VCaP (cell line): Measurements from ENCODE around the gene PARD3B.

Experiments
- H3K27ac ChIP-seq: fragments of 450-650 bp; 2 replicates; pipeline ENCODE4 v1.5.1; 2017
- CTCF ChIP-seq: fragments of 450-650 bp; conservative IDR thresholded peaks from 2 replicates; pipeline ENCODE4 v1.5.1; 2017; ENCODE audit warnings: mild to moderate bottlenecking, moderate library complexity

Gene PARD3B

GRCh38 chr2:205056151-205056561 is 510.9 kb downstream of the PARD3B start:
- H3K27ac ChIP-seq = no peak overlapping the region
- TF ChIP-seq CTCF = no peak

DNA sequence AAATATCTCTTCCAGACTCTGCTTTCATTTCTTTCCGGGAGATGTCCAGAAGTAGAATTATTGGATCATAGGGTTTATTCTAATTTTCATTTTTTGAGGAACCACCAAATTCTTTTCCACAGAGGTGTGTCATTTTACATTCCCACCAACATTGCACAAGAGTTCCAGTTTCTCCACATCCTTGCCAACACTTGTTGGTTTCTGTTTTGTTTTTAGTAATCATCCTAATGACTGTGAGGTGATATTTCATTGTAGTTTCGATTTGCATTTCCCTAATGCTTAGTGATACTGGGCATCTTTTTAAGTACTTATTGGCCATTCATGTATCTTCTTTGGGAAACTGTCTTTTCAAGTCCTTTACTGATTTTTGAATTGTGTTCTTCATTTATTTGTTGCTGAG is 513.1 kb downstream of the PARD3B start:
- no peak for TF ChIP-seq CTCF
- no peak overlapping the region for H3K27ac ChIP-seq

DNA sequence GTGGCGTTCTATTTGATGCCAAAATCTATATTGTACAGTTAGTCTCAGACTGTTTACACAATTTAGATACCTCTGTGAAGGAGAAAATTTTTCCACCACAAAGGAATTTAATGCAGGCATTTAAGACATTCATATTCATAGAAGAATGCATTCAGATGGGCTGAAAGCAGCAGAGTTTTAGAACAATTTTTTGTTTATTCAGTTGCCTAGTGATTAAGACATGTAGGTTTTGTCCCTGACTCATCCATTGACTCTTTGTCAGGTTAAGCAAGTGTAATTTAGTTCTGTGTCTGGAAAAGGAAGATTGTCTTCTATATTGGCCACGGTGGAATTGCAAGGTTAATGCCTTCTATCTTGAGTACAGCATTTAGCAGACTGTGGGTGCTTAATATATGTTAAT is 515.0 kb downstream of the PARD3B start:
- no peak for TF ChIP-seq CTCF
- no peak overlapping the region for H3K27ac ChIP-seq

- no peak overlapping the region for H3K27ac ChIP-seq
- no peak for TF ChIP-seq CTCF
Measured at GRCh38 chr2:205066081-205066480, 520.8 kb downstream of the PARD3B start.

DNA sequence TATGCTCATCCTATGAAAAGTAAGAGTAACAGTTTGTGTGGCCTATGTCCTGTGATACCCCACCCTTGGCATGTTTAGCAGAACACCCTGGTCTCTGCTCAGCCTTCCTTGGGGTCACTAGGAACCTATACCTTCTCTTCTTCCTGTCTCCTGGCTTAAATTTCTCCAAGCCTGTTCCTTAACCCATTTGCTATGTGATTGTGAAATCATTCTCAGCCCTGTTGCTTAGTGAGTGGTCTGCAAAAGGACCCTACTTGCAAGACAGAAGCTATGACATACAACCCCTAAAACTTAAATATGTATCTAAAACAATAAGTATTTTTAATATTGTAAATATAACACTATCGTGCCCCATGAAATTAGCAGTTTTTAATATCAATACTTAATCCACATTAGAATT is 524.7 kb downstream of the PARD3B start:
- no peak for TF ChIP-seq CTCF
- no peak overlapping the region for H3K27ac ChIP-seq

- no peak for TF ChIP-seq CTCF
- H3K27ac ChIP-seq = no peak overlapping the region
Measured at GRCh38 chr2:205070889-205071288, 525.6 kb downstream of the PARD3B start.

DNA sequence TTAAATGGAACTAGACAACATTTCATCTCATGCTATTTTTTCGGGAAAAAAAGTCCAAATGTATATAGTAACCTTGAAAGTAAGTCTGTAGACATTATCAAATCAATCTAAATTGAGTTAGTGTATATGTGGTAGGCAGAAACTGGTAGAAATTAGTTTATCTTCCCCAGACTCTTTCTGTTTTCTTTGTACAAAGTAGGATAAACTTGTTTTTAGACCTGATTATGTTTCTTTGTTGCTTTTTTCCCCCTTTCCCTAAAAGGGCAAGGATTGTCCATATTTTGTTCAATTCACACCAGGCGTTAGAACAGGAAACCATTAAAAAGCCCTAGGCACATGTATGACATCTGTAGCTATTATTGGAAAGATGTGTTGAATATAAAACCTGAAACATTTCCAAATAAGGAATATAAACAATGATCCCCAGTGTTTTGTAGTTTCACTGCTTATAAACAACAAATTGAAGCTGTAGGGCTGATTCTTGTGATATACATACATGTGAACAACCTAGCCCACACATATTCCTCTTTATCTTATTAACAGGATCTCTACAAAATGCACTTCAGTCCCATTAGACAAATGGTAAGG is 528.3 kb downstream of the PARD3B start:
- H3K27ac ChIP-seq = no peak overlapping the region

More for the DNA sequence above, 528.3 kb downstream of the PARD3B start:
- no peak for TF ChIP-seq CTCF
